ENCODE results near the gene AEBP2. TPM values are rescaled to one million over a fixed set of nuclear protein-coding genes. Genes with fewer than 3 reads are reported as not detected.
"Not testable (repeated sequence)": the region's sequence is repeated elsewhere in the genome, so short reads cannot be mapped to it uniquely, and the experiment has no call there.

AEBP2 gene
- polyA plus RNA-seq, 1 donor: 32.9 TPM

DNA sequence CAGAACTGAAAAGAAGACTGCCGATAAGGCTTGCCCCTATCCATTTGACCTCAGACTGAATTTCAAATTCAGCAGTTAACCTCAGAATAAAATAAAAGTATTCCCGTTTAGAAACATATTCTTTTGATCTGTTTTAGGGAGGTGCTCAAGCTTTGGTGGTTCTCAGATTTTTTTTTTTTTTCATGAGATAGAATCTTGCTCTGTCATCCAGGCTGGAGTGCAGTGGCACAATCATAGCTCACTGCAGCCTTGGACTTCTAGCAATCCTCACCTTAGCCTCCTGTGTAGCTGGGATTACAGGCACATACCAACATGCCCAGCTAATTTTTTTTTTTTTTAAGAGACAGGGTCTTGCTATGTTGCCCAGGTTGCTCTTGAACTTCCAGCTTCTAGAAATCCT, 15.5 kb downstream of the AEBP2 start:
- WGBS (ENCODE audit: insufficient coverage, low lambda C conversion rate): 100% methylated on average over 1 of the region's 2 CpGs
- DNase-seq: no peak

GRCh38 chr12:19456176-19456575, 16.9 kb downstream of the AEBP2 start:
- peaks cover 6% of the 10 kb centered on the region for H3K36me3 ChIP-seq (ENCODE audit: control insufficient read depth, insufficient read depth, low read length)
- no peaks in the 10 kb centered on the region for H3K4me1 ChIP-seq (ENCODE audit: control insufficient read depth, insufficient read depth, low read length)
- H3K9me3 ChIP-seq (ENCODE audit: control insufficient read depth, low read depth, low read length): no peaks in the 10 kb centered on the region
- WGBS (ENCODE audit: insufficient coverage, low lambda C conversion rate): no CpG with 5 or more reads among the region's 7 CpGs
- H3K27me3 ChIP-seq (ENCODE audit: control insufficient read depth, insufficient read depth, low read length): no peaks in the 10 kb centered on the region
- DNase-seq: no peak
- H3K4me3 ChIP-seq (ENCODE audit: low read length): no peak overlapping the region
- H3K27ac ChIP-seq (ENCODE audit: low read length): no peak overlapping the region

More for the DNA sequence above, 15.5 kb downstream of the AEBP2 start:
- Histone ChIP-seq H3K36me3 (ENCODE audit: control insufficient read depth, insufficient read depth, low read length) (peaks cover 6% of the 10 kb centered on the region), H3K4me1 (ENCODE audit: control insufficient read depth, insufficient read depth, low read length) (no peaks in the 10 kb centered on the region), H3K27me3 (ENCODE audit: control insufficient read depth, insufficient read depth, low read length) (no peaks in the 10 kb centered on the region), H3K4me3 (ENCODE audit: low read length) (no peak overlapping the region), H3K9me3 (ENCODE audit: control insufficient read depth, low read depth, low read length) (no peaks in the 10 kb centered on the region), H3K27ac (ENCODE audit: low read length) (no peak overlapping the region)

- H3K36me3 ChIP-seq (ENCODE audit: control insufficient read depth, insufficient read depth, low read length): peaks cover 6% of the 10 kb centered on the region
- H3K4me3 ChIP-seq (ENCODE audit: low read length): no peak overlapping the region
- H3K27ac ChIP-seq (ENCODE audit: low read length): no peak overlapping the region
- no peak for DNase-seq
- H3K27me3 ChIP-seq (ENCODE audit: control insufficient read depth, insufficient read depth, low read length): no peaks in the 10 kb centered on the region
- no CpG with 5 or more reads among the region's 6 CpGs for WGBS (ENCODE audit: insufficient coverage, low lambda C conversion rate)
- no peaks in the 10 kb centered on the region for H3K9me3 ChIP-seq (ENCODE audit: control insufficient read depth, low read depth, low read length)
- no peaks in the 10 kb centered on the region for H3K4me1 ChIP-seq (ENCODE audit: control insufficient read depth, insufficient read depth, low read length)
Measured at GRCh38 chr12:19457561-19457960, 18.3 kb downstream of the AEBP2 start.

- DNase-seq: no peak
- H3K9me3 ChIP-seq (ENCODE audit: control insufficient read depth, low read depth, low read length): no peaks in the 10 kb centered on the region
- no peaks in the 10 kb centered on the region for H3K4me1 ChIP-seq (ENCODE audit: control insufficient read depth, insufficient read depth, low read length)
- H3K4me3 ChIP-seq (ENCODE audit: low read length): no peak overlapping the region
- H3K36me3 ChIP-seq (ENCODE audit: control insufficient read depth, insufficient read depth, low read length): peaks cover 7% of the 10 kb centered on the region
- WGBS (ENCODE audit: insufficient coverage, low lambda C conversion rate): 86% methylated on average over 1 of the region's 2 CpGs
- no peak overlapping the region for H3K27ac ChIP-seq (ENCODE audit: low read length)
- H3K27me3 ChIP-seq (ENCODE audit: control insufficient read depth, insufficient read depth, low read length): no peaks in the 10 kb centered on the region
Measured at GRCh38 chr12:19458733-19459132, 19.4 kb downstream of the AEBP2 start.

GRCh38 chr12:19461999-19462398, 22.7 kb downstream of the AEBP2 start:
- Histone ChIP-seq H3K27me3 (ENCODE audit: control insufficient read depth, insufficient read depth, low read length) (no peaks in the 10 kb centered on the region), H3K4me1 (ENCODE audit: control insufficient read depth, insufficient read depth, low read length) (no peaks in the 10 kb centered on the region), H3K27ac (ENCODE audit: low read length) (no peak overlapping the region), H3K9me3 (ENCODE audit: control insufficient read depth, low read depth, low read length) (no peaks in the 10 kb centered on the region), H3K36me3 (ENCODE audit: control insufficient read depth, insufficient read depth, low read length) (peaks cover 16% of the 10 kb centered on the region), H3K4me3 (ENCODE audit: low read length) (no peak overlapping the region)
- DNase-seq: no peak
- 83% methylated on average over 1 of the region's 1 CpG for WGBS (ENCODE audit: insufficient coverage, low lambda C conversion rate)

DNA sequence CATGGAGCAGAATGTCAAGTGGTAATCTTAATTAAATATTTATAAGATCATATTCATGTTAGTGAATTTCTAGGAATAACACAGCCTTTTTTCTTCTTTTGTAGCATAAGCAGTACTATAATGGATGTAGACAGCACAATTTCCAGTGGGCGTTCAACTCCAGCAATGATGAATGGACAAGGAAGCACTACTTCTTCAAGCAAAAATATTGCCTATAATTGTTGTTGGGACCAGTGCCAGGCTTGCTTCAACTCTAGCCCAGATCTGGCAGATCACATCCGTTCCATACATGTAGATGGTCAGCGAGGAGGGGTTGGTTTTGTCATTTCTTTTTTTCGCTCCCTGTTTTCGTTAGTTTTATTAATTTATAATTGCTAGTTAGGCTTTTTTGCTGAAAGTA, 23.1 kb downstream of the AEBP2 start:
- Histone ChIP-seq H3K27me3 (ENCODE audit: control insufficient read depth, insufficient read depth, low read length) (no peaks in the 10 kb centered on the region), H3K4me1 (ENCODE audit: control insufficient read depth, insufficient read depth, low read length) (no peaks in the 10 kb centered on the region), H3K27ac (ENCODE audit: low read length) (no peak overlapping the region), H3K36me3 (ENCODE audit: control insufficient read depth, insufficient read depth, low read length) (peaks cover 21% of the 10 kb centered on the region), H3K9me3 (ENCODE audit: control insufficient read depth, low read depth, low read length) (no peaks in the 10 kb centered on the region), H3K4me3 (ENCODE audit: low read length) (no peak overlapping the region)
- WGBS (ENCODE audit: insufficient coverage, low lambda C conversion rate): 76% methylated on average over 4 of the region's 5 CpGs
- DNase-seq: peak in 1 of 2 donors; percentile 12

DNA sequence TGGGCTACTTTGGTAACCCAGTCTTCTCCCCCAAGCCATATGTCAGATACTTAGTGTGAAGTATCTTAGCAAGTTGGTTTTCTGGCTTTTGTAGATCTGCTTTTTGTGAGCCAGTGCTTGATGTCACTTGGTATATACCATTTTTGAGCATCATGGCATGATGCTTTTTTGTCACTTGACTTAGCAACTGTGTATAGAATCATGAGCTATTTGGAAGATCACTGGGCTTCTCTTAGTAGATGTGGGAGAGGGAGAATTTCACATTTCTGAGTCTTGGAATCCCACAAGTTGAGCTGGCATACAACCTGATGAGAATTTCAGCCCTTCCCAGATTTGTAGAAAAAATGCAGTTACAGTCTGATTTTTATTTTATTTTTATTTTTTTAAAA, 24.9 kb downstream of the AEBP2 start:
- Histone ChIP-seq H3K27ac (ENCODE audit: low read length) (no peak overlapping the region), H3K9me3 (ENCODE audit: control insufficient read depth, low read depth, low read length) (no peaks in the 10 kb centered on the region), H3K27me3 (ENCODE audit: control insufficient read depth, insufficient read depth, low read length) (no peaks in the 10 kb centered on the region), H3K4me1 (ENCODE audit: control insufficient read depth, insufficient read depth, low read length) (no peaks in the 10 kb centered on the region), H3K4me3 (ENCODE audit: low read length) (no peak overlapping the region), H3K36me3 (ENCODE audit: control insufficient read depth, insufficient read depth, low read length) (peaks cover 26% of the 10 kb centered on the region)
- no peak for DNase-seq

DNA sequence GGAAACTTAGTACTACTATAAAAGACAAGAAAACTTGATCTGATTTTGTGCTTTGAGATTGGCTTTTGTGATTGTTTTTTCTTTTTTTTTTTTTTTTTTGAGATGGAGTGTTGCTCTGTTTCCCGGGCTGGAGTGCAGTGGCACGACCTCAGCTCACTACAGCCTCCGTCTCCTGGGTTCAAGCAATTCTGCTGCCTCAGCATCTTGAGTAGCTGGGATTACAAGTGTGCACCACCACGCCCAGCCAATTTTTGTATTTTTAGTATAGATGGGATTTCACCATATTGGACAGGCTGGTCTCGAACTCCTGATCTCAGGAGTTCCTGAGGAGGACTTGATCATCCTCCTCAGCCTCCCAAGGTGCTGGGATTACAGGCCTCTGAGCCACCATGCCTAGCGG, 26.4 kb downstream of the AEBP2 start:
- no peaks in the 10 kb centered on the region for H3K27me3 ChIP-seq (ENCODE audit: control insufficient read depth, insufficient read depth, low read length)
- peaks cover 31% of the 10 kb centered on the region for H3K36me3 ChIP-seq (ENCODE audit: control insufficient read depth, insufficient read depth, low read length)
- no peaks in the 10 kb centered on the region for H3K9me3 ChIP-seq (ENCODE audit: control insufficient read depth, low read depth, low read length)
- no CpG with 5 or more reads among the region's 6 CpGs for WGBS (ENCODE audit: insufficient coverage, low lambda C conversion rate)
- H3K4me3 ChIP-seq (ENCODE audit: low read length): no peak overlapping the region
- H3K4me1 ChIP-seq (ENCODE audit: control insufficient read depth, insufficient read depth, low read length): no peaks in the 10 kb centered on the region
- no peak overlapping the region for H3K27ac ChIP-seq (ENCODE audit: low read length)
- no peak for DNase-seq

DNA sequence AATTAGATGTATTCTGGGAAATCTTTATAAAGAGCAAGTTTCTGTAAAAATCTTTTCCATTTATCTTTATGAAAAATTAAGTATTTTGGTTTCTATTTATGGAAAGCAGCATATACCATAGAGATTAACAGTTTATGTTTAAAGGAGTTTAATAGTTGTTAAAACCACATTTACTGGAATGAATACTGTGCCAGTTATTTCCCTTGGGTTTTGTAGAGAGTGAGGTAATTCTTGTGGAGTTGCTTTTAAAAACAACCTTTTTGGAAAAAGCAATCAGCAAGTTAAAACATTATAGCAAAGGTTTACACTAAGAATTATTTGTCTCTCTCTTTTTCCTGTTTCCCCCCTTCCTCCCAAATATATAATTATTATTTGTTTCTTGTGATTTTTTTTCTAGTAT, 34.9 kb downstream of the AEBP2 start:
- H3K4me1 ChIP-seq (ENCODE audit: control insufficient read depth, insufficient read depth, low read length): no peaks in the 10 kb centered on the region
- no peak overlapping the region for H3K4me3 ChIP-seq (ENCODE audit: low read length)
- H3K9me3 ChIP-seq (ENCODE audit: control insufficient read depth, low read depth, low read length): no peaks in the 10 kb centered on the region
- H3K36me3 ChIP-seq (ENCODE audit: control insufficient read depth, insufficient read depth, low read length): peaks cover 27% of the 10 kb centered on the region
- no peak overlapping the region for H3K27ac ChIP-seq (ENCODE audit: low read length)
- no peaks in the 10 kb centered on the region for H3K27me3 ChIP-seq (ENCODE audit: control insufficient read depth, insufficient read depth, low read length)
- no peak for DNase-seq

DNA sequence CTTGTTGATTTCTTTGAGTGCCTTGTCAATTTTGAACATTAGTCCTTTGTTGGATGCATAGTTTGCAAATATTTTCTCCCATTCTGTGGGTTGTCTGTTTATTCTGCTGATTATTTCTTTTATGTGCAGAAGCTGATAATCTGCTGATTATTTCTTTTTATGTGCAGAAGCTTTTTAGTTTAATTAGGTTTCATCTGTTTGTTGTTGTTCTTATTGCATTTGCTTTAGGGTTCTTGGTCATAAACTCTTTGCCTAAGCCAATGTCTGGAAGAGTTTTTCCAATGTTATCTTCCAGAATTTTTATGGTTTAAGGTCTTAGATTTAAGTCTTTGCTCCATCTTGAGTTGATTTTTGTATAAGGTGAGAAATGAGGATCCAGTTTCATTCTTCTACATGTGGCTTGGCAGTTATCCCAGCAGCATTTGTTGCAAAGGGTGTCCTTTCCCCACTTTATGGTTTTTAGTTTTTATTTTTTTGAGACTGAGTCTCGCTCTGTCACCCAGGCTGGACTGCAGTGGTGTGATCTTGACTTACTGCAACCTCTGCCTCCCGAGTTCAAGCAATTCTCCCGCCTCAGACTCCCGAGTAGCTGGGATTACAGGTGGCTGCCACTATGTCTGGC, 36.7 kb downstream of the AEBP2 start:
- H3K9me3 ChIP-seq (ENCODE audit: control insufficient read depth, low read depth, low read length); H3K4me1 ChIP-seq (ENCODE audit: control insufficient read depth, insufficient read depth, low read length); DNase-seq; H3K27me3 ChIP-seq (ENCODE audit: control insufficient read depth, insufficient read depth, low read length); H3K27ac ChIP-seq (ENCODE audit: low read length); H3K4me3 ChIP-seq (ENCODE audit: low read length): not testable (repeated sequence)
- H3K36me3 ChIP-seq (ENCODE audit: control insufficient read depth, insufficient read depth, low read length): peaks cover 31% of the 10 kb centered on the region
- 80% methylated on average over 1 of the region's 4 CpGs for WGBS (ENCODE audit: insufficient coverage, low lambda C conversion rate)

DNA sequence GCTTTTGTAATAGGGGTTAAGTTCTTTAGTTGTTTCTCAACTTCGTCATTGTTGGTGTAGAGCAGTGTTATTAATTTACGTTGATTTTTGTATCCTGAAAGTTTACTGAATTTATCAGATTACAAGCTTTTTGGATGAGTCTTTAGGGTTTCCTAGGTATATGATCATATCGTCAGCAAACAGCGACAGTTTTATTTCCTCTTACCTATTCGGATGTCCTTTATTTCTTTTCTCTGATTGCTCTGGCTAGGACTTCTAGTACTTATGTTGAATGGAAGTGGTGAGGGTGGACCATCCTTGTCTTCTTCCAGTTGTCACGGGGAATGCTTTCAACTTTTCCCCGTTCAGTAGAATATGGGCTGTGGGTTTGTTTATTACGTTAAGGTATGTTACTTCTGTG, 37.8 kb downstream of the AEBP2 start:
- DNase-seq: no peak
- Histone ChIP-seq H3K27ac (ENCODE audit: low read length) (no peak overlapping the region), H3K36me3 (ENCODE audit: control insufficient read depth, insufficient read depth, low read length) (peaks cover 35% of the 10 kb centered on the region), H3K27me3 (ENCODE audit: control insufficient read depth, insufficient read depth, low read length) (no peaks in the 10 kb centered on the region), H3K4me3 (ENCODE audit: low read length) (no peak overlapping the region), H3K9me3 (ENCODE audit: control insufficient read depth, low read depth, low read length) (peaks cover 9% of the 10 kb centered on the region), H3K4me1 (ENCODE audit: control insufficient read depth, insufficient read depth, low read length) (no peaks in the 10 kb centered on the region)
- 100% methylated on average over 5 of the region's 8 CpGs for WGBS (ENCODE audit: insufficient coverage, low lambda C conversion rate)

Measured in large intestine (tissue), 3 donors.